Spleen (tissue), 11 donors: Measurements from ENCODE around the gene INS. TPM values are rescaled to one million over a fixed set of nuclear protein-coding genes. Genes with fewer than 3 reads are reported as not detected.

ENCODE experiments used
- DNase-seq: peaks from one replicate; pipeline ENCODE4 v3.0.0-alpha.2; 2020
- H3K27ac ChIP-seq, 8 donors: fragments of 200-600 bp; sonication (generic) in 7 of 8; 1 replicate in 4 of 8; 2 replicates in 4 of 8; pipeline versions ENCODE4 v1.5.0 to v1.8.0; 2016 to 2021; ENCODE audit warnings: inconsistent platforms in 4 of 8, mild to moderate bottlenecking in 4 of 8, moderate library complexity in 1 of 8
- H3K27me3 ChIP-seq, 7 donors: fragments of 200-600 bp; sonication (generic) in 6 of 7; replicated peaks in 1 of 7; 1 replicate in 4 of 7; 2 replicates in 3 of 7; pipeline versions ENCODE4 v1.5.0 to v1.8.0; 2016 to 2021; ENCODE audit warnings: inconsistent platforms in 3 of 7, mild to moderate bottlenecking in 1 of 7
- H3K36me3 ChIP-seq, 6 donors: fragments of 200-600 bp; sonication (generic) in 5 of 6; 1 replicate in 4 of 6; 2 replicates in 2 of 6; pipeline versions ENCODE4 v1.5.0 to v1.8.0; 2016 to 2021; ENCODE audit warnings: inconsistent platforms in 2 of 6
- H3K4me1 ChIP-seq, 6 donors: fragments of 200-600 bp; sonication (generic) in 5 of 6; 1 replicate in 3 of 6; 2 replicates in 3 of 6; pipeline versions ENCODE4 v1.5.0 to v1.8.0; 2016 to 2021; ENCODE audit warnings: inconsistent platforms in 3 of 6
- H3K4me3 ChIP-seq, 8 donors: fragments of 200-600 bp; sonication (generic) in 7 of 8; 1 replicate in 4 of 8; 2 replicates in 4 of 8; pipeline versions ENCODE4 v1.5.0 to v1.8.0; 2016 to 2021; ENCODE audit warnings: inconsistent platforms in 4 of 8, mild to moderate bottlenecking in 4 of 8, moderate library complexity in 2 of 8
- H3K9me3 ChIP-seq, 8 donors: fragments of 200-600 bp; sonication (generic) in 7 of 8; 1 replicate in 4 of 8; 2 replicates in 4 of 8; pipeline versions ENCODE4 v1.5.0 to v1.8.0; 2016 to 2021; ENCODE audit warnings: inconsistent platforms in 4 of 8
- CTCF ChIP-seq, 11 experiments: fragments of 200-600 bp in 7 of 11; fragments of 450-650 bp in 4 of 11; sonication (generic) in 4 of 11; IDR thresholded peaks in 8 of 11; conservative IDR thresholded peaks in 3 of 11; 1 replicate in 7 of 11; 2 replicates in 4 of 11; pipeline versions ENCODE4 v1.4.0 to v1.8.0; 2016 to 2021; ENCODE audit warnings: antibody characterized with exemption in 11 of 11, inconsistent platforms in 4 of 11, mild to moderate bottlenecking in 1 of 11
- POLR2A ChIP-seq, 3 donors: fragments of 450-650 bp; IDR thresholded peaks; one replicate each; pipeline ENCODE4 v1.5.1; 2017; ENCODE audit warnings: antibody characterized with exemption in 3 of 3, mild to moderate bottlenecking in 1 of 3
- POLR2AphosphoS5 ChIP-seq, 3 donors: sonication (generic); formaldehyde crosslinking; IDR thresholded peaks; one replicate each; pipeline ENCODE4 v1.5.1; 2017; ENCODE audit warnings: antibody characterized with exemption in 3 of 3
- WGBS, 5 donors: extraction: QIAGEN DNeasy Blood & Tissue Kit in 3 of 5; methylation state at CpG; one replicate each; pipeline versions ENCODE4 v1.1.5 to v1.1.7; 2013 to 2018; 5-methylcytosine and 5-hydroxymethylcytosine counted together
- intact Hi-C: fragments of 100-400 bp; cut with DNase I; formaldehyde crosslinking; loops from one replicate; pipeline ENCODE4 v1.15.0; 2023; ENCODE audit warnings: low total_unique reads
- polyA plus RNA-seq, 3 donors: library from polyadenylated mRNA; stranded (reverse); fragments of 200-250 nt; gene quantifications; one replicate each; pipeline ENCODE4 v1.2.1, GENCODE V29; 2013
- total RNA-seq, 7 donors: library from RNA; depleted of rRNA in 3 of 7; stranded (reverse); fragments of >200 nt in 3 of 7; fragmentation: NEBNext Ultra II Directional in 4 of 7; extraction: Animal tissue kit (Norgen Biotek cat#: 25700) in 4 of 7; gene quantifications; one replicate each; pipeline versions ENCODE4 v1.1.0 to v1.2.1, GENCODE V29; 2016 to 2021
- donor health status: healthy with polysubstance abuse.
- donor health status: DM: no; HTN: no; CAD: no; lungs with moderate emphysema.
- donor health status: DM: no; HTN: no; CAD: no.
- donor health status: Bipolar disorder and iron deficiency.
- donor health status: healthy.
- donor health status: DM: no; HTN: no; CAD: no.
- donor health status: DM: yes; HTN: yes; CAD: no.

Gene INS
- total and polyA plus RNA-seq, 10 donors, result 1.3 to 2.4 (median 1.5) TPM; not detected in 5

GRCh38 chr11:2157294-2158040 is 3.5 kb downstream of the INS start:
- no peaks in the 10 kb centered on the region for H3K36me3 ChIP-seq
- H3K4me3 ChIP-seq, result no peak overlapping the region
- intact Hi-C loops, result loop anchor here (10.0 kb wide), 2 partner anchors 463 to 503 kb away; partner anchors contain the start of gene KRTAP5-6
- peaks cover 0 to 68% (median 0%) of the 10 kb centered on the region in 7 donors for H3K27me3 ChIP-seq
- 65 to 84% (median 73%) methylated on average over 8 to 18 of the region's 18 CpGs for WGBS, 5 donors
- no peak for TF ChIP-seq CTCF (IDR thresholded peaks at IDR 0.05 in 8 of 11, conservative IDR thresholded peaks at IDR 0.05 in 3 of 11)
- TF ChIP-seq POLR2AphosphoS5 (IDR thresholded peaks at IDR 0.05), result no peak
- DNase-seq, result no peak
- H3K27ac ChIP-seq, result no peak overlapping the region
- H3K9me3 ChIP-seq, result no peaks in the 10 kb centered on the region
- H3K4me1 ChIP-seq, result peaks cover 0 to 3% (median 0%) of the 10 kb centered on the region in 6 donors

GRCh38 chr11:2156416-2157182 is 4.4 kb downstream of the INS start:
- peaks cover 0 to 61% (median 0%) of the 10 kb centered on the region in 7 donors for H3K27me3 ChIP-seq
- TF ChIP-seq POLR2A (IDR thresholded peaks at IDR 0.05) (no peak), POLR2AphosphoS5 (IDR thresholded peaks at IDR 0.05) (peak in 2 of 3 donors; percentile 24 to 51), CTCF (IDR thresholded peaks at IDR 0.05 in 8 of 11, conservative IDR thresholded peaks at IDR 0.05 in 3 of 11) (peak; percentile 63 to 88 (median 78))
- peak; percentile 89 for DNase-seq
- H3K4me3 ChIP-seq, result no peak overlapping the region
- peaks cover 4 to 9% (median 5%) of the 10 kb centered on the region in 6 donors for H3K4me1 ChIP-seq
- no peaks in the 10 kb centered on the region for H3K9me3 ChIP-seq
- H3K36me3 ChIP-seq, result no peaks in the 10 kb centered on the region
- intact Hi-C loops, result loop anchor here (10.0 kb wide), 2 partner anchors 462 to 502 kb away; partner anchors contain the start of gene KRTAP5-6
- H3K27ac ChIP-seq, result no peak overlapping the region
- WGBS, 5 donors, result 35 to 43% (median 37%) methylated on average over 15 to 19 of the region's 19 CpGs

GRCh38 chr11:2155511-2155910 is 5.5 kb downstream of the INS start:
- Histone ChIP-seq H3K36me3 (no peaks in the 10 kb centered on the region), H3K9me3 (no peaks in the 10 kb centered on the region), H3K4me1 (peaks cover 7 to 13% (median 9%) of the 10 kb centered on the region in 6 donors), H3K27ac (no peak overlapping the region), H3K4me3 (no peak overlapping the region), H3K27me3 (peaks cover 0 to 62% (median 9%) of the 10 kb centered on the region in 7 donors)
- TF ChIP-seq POLR2A (IDR thresholded peaks at IDR 0.05) (no peak), CTCF (IDR thresholded peaks at IDR 0.05 in 8 of 11, conservative IDR thresholded peaks at IDR 0.05 in 3 of 11) (no peak), POLR2AphosphoS5 (IDR thresholded peaks at IDR 0.05) (no peak)
- WGBS, 5 donors, result 69 to 86% (median 83%) methylated on average over 27 to 29 of the region's 29 CpGs
- intact Hi-C loops, result loop anchor here (10.0 kb wide), 2 partner anchors 461 to 501 kb away; partner anchors contain the start of gene KRTAP5-6
- no peak for DNase-seq
